Upper lobe of right lung (tissue), 1 donor: ENCODE results near the gene MICAL1. TPM values are rescaled to one million over a fixed set of nuclear protein-coding genes. Genes with fewer than 3 reads are reported as not detected.

Source experiments
- ATAC-seq: fragments of 200-7000 bp; cut with Tn5 transposase; one replicate; pipeline ENCODE4 v1.9.1; 2020; ENCODE audit warnings: mild to moderate bottlenecking, moderate library complexity
- DNase-seq: peaks from one replicate; pipeline ENCODE4 v3.0.0-alpha.2; 2020
- H3K27ac ChIP-seq: fragments of 200-600 bp; one replicate; pipeline ENCODE4 v1.8.0; 2022
- H3K27me3 ChIP-seq: fragments of 200-600 bp; one replicate; pipeline ENCODE4 v1.8.0; 2022; ENCODE audit warnings: mild to moderate bottlenecking
- H3K36me3 ChIP-seq: fragments of 200-600 bp; one replicate; pipeline ENCODE4 v1.8.0; 2022
- H3K4me1 ChIP-seq: fragments of 200-600 bp; one replicate; pipeline ENCODE4 v1.8.0; 2022
- H3K4me3 ChIP-seq: fragments of 200-600 bp; one replicate; pipeline ENCODE4 v1.8.0; 2022; ENCODE audit warnings: mild to moderate bottlenecking
- H3K9me3 ChIP-seq: fragments of 200-600 bp; one replicate; pipeline ENCODE4 v1.8.0; 2022
- CTCF ChIP-seq: fragments of 200-600 bp; IDR thresholded peaks from one replicate; pipeline ENCODE4 v1.8.0; 2022; ENCODE audit warnings: antibody characterized with exemption
- intact Hi-C: fragments of 100-400 bp; cut with DNase I; formaldehyde crosslinking; loops from one replicate; pipeline ENCODE4 v1.11.0; 2022
- total RNA-seq: library from RNA; stranded (reverse); fragmentation: NEBNext Ultra II Directional; extraction: Animal tissue kit (Norgen Biotek cat#: 25700); gene quantifications from one replicate; pipeline ENCODE4 v1.2.1, GENCODE V29; 2021
- donor health status: DM: no; HTN: yes; CAD: no; lungs with severe emphysema.

Gene MICAL1
- total RNA-seq, 1 donor from 2014 or later = 53.6 TPM

GRCh38 chr6:109475625-109476024 is 20.1 kb upstream of the MICAL1 start:
- peaks cover 79% of the 10 kb centered on the region for H3K36me3 ChIP-seq

GRCh38 chr6:109474995-109475394 is 19.4 kb upstream of the MICAL1 start:
- H3K9me3 ChIP-seq = no peaks in the 10 kb centered on the region
- peaks cover 20% of the 10 kb centered on the region for H3K4me1 ChIP-seq
- peaks cover 78% of the 10 kb centered on the region for H3K36me3 ChIP-seq
- no peak overlapping the region for H3K27ac ChIP-seq
- no peak for ATAC-seq
- no peak for DNase-seq
- H3K4me3 ChIP-seq = no peak overlapping the region
- no peaks in the 10 kb centered on the region for H3K27me3 ChIP-seq
- intact Hi-C loops = no loop called here
- TF ChIP-seq CTCF = no peak

More at GRCh38 chr6:109475625-109476024, 20.1 kb upstream of the MICAL1 start:
- H3K27me3 ChIP-seq = no peaks in the 10 kb centered on the region
- H3K4me1 ChIP-seq = peaks cover 26% of the 10 kb centered on the region
- no peak for TF ChIP-seq CTCF
- H3K27ac ChIP-seq = no peak overlapping the region
- no peaks in the 10 kb centered on the region for H3K9me3 ChIP-seq
- DNase-seq = no peak
- H3K4me3 ChIP-seq = no peak overlapping the region
- no peak for ATAC-seq
- intact Hi-C loops = no loop called here

GRCh38 chr6:109473120-109473519 is 17.5 kb upstream of the MICAL1 start:
- ATAC-seq (no peak), DNase-seq (no peak)
- H3K27me3 ChIP-seq = no peaks in the 10 kb centered on the region
- peaks cover 91% of the 10 kb centered on the region for H3K36me3 ChIP-seq
- TF ChIP-seq CTCF = no peak
- no peaks in the 10 kb centered on the region for H3K9me3 ChIP-seq
- no peak overlapping the region for H3K4me3 ChIP-seq
- no peak overlapping the region for H3K27ac ChIP-seq
- intact Hi-C loops = no loop called here
- peaks cover 7% of the 10 kb centered on the region for H3K4me1 ChIP-seq

GRCh38 chr6:109472132-109472995 is 16.8 kb upstream of the MICAL1 start:
- no peak overlapping the region for H3K27ac ChIP-seq
- intact Hi-C loops = no loop called here
- DNase-seq (no peak), ATAC-seq (no peak)
- H3K4me1 ChIP-seq = no peaks in the 10 kb centered on the region
- no peaks in the 10 kb centered on the region for H3K9me3 ChIP-seq
- H3K36me3 ChIP-seq = peaks cover 93% of the 10 kb centered on the region
- no peaks in the 10 kb centered on the region for H3K27me3 ChIP-seq
- no peak overlapping the region for H3K4me3 ChIP-seq
- no peak for TF ChIP-seq CTCF

- Histone ChIP-seq H3K27me3 (no peaks in the 10 kb centered on the region), H3K9me3 (no peaks in the 10 kb centered on the region), H3K36me3 (peaks cover 99% of the 10 kb centered on the region), H3K4me1 (no peaks in the 10 kb centered on the region), H3K27ac (no peak overlapping the region), H3K4me3 (no peak overlapping the region)
- ATAC-seq = no peak
- no peak for TF ChIP-seq CTCF
- no peak for DNase-seq
- intact Hi-C loops = no loop called here
These were observed 15.7 kb upstream of the MICAL1 start for GRCh38 chr6:109471105-109471810.
